ENCODE results near the gene FAM81A. TPM values are rescaled to one million over a fixed set of nuclear protein-coding genes. Genes with fewer than 3 reads are reported as not detected.

Gene FAM81A
- total RNA-seq, 1 donor from 2014 or later, result 1.1 TPM

DNA sequence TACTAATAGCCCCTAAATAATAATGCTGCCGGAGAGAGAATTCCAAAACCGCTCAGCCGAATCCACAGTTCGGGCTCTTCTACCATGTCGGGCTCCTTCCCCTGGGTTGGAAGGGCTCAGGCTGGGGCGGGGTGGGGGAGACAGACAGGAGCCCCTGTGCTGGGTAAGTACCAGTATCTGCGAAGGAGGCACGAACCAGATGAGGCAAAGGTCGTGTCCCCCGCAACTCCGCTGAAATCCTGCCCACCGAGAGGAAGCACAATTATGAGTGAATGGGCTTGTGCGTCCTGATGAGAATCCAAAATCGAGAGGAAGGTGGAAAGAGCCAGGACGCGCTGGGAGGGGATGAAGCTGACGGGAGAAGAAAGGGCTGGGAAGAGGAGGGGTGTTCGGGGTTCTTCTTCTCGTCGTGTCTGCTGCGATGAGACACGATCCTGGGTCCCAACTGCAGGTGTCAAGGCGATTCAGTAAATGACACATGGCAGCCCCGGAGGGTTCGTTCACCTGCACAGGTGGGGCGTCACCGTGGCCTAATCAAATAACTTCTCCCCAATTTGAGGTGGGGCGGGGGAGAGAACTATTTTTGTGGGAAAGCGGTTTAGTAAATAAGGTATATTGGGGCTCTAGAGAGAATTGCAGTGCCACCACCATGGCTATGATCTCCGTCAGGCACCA, 707 bp upstream of the FAM81A start:
- peak overlapping the region; percentile 66 for H3K4me3 Mint-ChIP-seq (ENCODE audit: low read depth)
- DNase-seq (ENCODE audit: low spot score), result no peak
- H3K27ac Mint-ChIP-seq, result no peak overlapping the region
- intact Hi-C loops (cut with micrococcal nuclease), result no loop called here
- H3K36me3 Mint-ChIP-seq (ENCODE audit: low read depth), result no peaks in the 10 kb centered on the region
- peaks cover 15% of the 10 kb centered on the region for H3K4me1 Mint-ChIP-seq (ENCODE audit: low read depth)
- H3K9me3 Mint-ChIP-seq, result no peaks in the 10 kb centered on the region
- H3K27me3 Mint-ChIP-seq (ENCODE audit: low read depth), result peaks cover 77% of the 10 kb centered on the region

- H3K27ac Mint-ChIP-seq, result no peak overlapping the region
- DNase-seq (ENCODE audit: low spot score), result no peak
- intact Hi-C loops (cut with micrococcal nuclease), result no loop called here
- peaks cover 79% of the 10 kb centered on the region for H3K27me3 Mint-ChIP-seq (ENCODE audit: low read depth)
- H3K9me3 Mint-ChIP-seq, result no peaks in the 10 kb centered on the region
- H3K36me3 Mint-ChIP-seq (ENCODE audit: low read depth), result no peaks in the 10 kb centered on the region
- peaks cover 15% of the 10 kb centered on the region for H3K4me1 Mint-ChIP-seq (ENCODE audit: low read depth)
- peak overlapping the region; percentile 45 for H3K4me3 Mint-ChIP-seq (ENCODE audit: low read depth)
These were observed 772 bp downstream of the FAM81A start for GRCh38 chr15:59438625-59439290.

- Mint-ChIP-seq H3K27ac (no peak overlapping the region), H3K27me3 (ENCODE audit: low read depth) (peaks cover 81% of the 10 kb centered on the region), H3K36me3 (ENCODE audit: low read depth) (no peaks in the 10 kb centered on the region), H3K9me3 (no peaks in the 10 kb centered on the region), H3K4me3 (ENCODE audit: low read depth) (no peak overlapping the region), H3K4me1 (ENCODE audit: low read depth) (peaks cover 15% of the 10 kb centered on the region)
- intact Hi-C loops (cut with micrococcal nuclease), result no loop called here
- no peak for DNase-seq (ENCODE audit: low spot score)
These were observed 1.6 kb downstream of the FAM81A start for GRCh38 chr15:59439576-59439975.

GRCh38 chr15:59443341-59444072, 5.5 kb downstream of the FAM81A start:
- Mint-ChIP-seq H3K4me3 (ENCODE audit: low read depth) (no peak overlapping the region), H3K27me3 (ENCODE audit: low read depth) (peaks cover 52% of the 10 kb centered on the region), H3K27ac (no peak overlapping the region), H3K36me3 (ENCODE audit: low read depth) (no peaks in the 10 kb centered on the region), H3K9me3 (no peaks in the 10 kb centered on the region), H3K4me1 (ENCODE audit: low read depth) (peaks cover 16% of the 10 kb centered on the region)
- intact Hi-C loops (cut with micrococcal nuclease), result no loop called here
- DNase-seq (ENCODE audit: low spot score), result no peak

DNA sequence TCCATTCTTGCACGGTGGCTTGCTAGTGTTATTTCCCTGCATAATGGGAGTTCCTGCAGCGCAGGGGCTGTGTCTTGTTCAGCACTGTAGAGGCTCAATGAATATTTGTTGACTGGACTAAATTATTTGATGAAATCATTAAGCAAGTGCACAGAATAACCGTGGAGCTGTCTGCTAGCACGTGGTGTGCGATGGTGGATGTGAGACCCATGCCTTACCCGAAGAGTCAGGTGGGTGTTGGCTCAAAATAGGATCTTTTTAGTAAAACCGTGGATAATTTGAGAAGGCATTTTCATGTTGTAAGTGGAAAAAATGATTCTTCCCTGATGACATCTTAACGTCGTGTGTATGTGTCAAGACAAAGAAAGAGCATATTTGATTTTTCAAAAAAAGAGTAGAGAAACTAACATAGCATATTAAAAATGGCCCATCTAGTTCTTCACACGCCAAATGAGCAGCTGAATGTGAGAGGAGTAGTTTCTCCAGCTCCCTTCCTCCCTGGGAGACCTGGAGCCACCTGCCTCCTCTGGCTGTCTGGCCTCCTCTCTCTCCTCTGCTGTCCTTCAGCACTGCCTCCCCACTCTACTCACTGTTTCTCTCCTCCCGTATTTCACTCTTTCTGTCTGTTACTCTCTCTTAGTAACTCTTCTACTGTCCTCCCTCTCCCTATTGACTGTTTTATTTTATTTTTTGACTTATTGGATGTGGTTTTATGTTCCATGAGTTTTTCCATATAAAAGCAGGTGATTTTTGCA, 6.3 kb downstream of the FAM81A start:
- Mint-ChIP-seq H3K27ac (no peak overlapping the region), H3K36me3 (ENCODE audit: low read depth) (no peaks in the 10 kb centered on the region), H3K4me1 (ENCODE audit: low read depth) (peaks cover 11% of the 10 kb centered on the region), H3K27me3 (ENCODE audit: low read depth) (peaks cover 48% of the 10 kb centered on the region), H3K4me3 (ENCODE audit: low read depth) (no peak overlapping the region), H3K9me3 (no peaks in the 10 kb centered on the region)
- intact Hi-C loops (cut with micrococcal nuclease), result no loop called here
- DNase-seq (ENCODE audit: low spot score), result no peak

- no peaks in the 10 kb centered on the region for H3K36me3 Mint-ChIP-seq (ENCODE audit: low read depth)
- intact Hi-C loops (cut with micrococcal nuclease), result no loop called here
- H3K27me3 Mint-ChIP-seq (ENCODE audit: low read depth), result peaks cover 40% of the 10 kb centered on the region
- H3K4me1 Mint-ChIP-seq (ENCODE audit: low read depth), result peaks cover 11% of the 10 kb centered on the region
- H3K27ac Mint-ChIP-seq, result no peak overlapping the region
- H3K4me3 Mint-ChIP-seq (ENCODE audit: low read depth), result no peak overlapping the region
- H3K9me3 Mint-ChIP-seq, result no peaks in the 10 kb centered on the region
- no peak for DNase-seq (ENCODE audit: low spot score)
These were observed 7.1 kb downstream of the FAM81A start for GRCh38 chr15:59444980-59445545.

DNA sequence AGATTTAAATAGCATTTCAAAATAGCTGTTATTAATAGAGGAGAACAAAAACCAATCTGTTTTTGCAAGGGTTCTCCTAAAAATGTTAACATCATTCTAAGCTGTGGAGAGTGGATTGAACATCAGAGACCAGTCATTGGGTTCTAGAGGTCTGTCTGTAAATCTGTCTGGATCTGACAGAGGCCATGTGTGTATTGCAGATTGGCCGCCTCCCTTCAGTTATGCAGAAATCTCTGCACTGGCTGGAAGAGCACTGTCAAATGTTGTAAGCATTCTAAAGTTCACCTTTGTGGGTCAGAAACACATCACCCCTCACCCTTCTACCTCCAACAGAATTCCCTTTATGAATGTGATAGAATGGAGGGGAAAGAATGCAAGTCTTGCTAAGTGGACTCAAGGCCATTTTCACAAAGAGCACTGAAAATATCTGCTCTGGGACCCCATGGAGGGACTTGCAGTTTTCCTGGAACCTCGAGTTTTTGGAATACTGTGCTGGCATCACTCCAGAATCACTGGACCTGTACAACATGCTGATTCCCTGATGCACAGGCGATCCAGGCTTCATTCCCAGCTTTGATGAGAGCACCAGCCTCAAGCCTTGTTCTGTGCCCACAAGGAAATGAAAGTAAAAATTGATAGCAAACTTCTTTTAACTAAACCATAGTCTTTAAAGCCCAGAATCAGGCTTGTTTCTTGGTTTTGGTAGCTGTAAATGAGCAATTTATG, 8.4 kb downstream of the FAM81A start:
- no peak for DNase-seq (ENCODE audit: low spot score)
- Mint-ChIP-seq H3K4me1 (ENCODE audit: low read depth) (peaks cover 11% of the 10 kb centered on the region), H3K9me3 (no peaks in the 10 kb centered on the region), H3K36me3 (ENCODE audit: low read depth) (no peaks in the 10 kb centered on the region), H3K4me3 (ENCODE audit: low read depth) (no peak overlapping the region), H3K27me3 (ENCODE audit: low read depth) (peaks cover 32% of the 10 kb centered on the region), H3K27ac (no peak overlapping the region)
- intact Hi-C loops (cut with micrococcal nuclease), result no loop called here

DNA sequence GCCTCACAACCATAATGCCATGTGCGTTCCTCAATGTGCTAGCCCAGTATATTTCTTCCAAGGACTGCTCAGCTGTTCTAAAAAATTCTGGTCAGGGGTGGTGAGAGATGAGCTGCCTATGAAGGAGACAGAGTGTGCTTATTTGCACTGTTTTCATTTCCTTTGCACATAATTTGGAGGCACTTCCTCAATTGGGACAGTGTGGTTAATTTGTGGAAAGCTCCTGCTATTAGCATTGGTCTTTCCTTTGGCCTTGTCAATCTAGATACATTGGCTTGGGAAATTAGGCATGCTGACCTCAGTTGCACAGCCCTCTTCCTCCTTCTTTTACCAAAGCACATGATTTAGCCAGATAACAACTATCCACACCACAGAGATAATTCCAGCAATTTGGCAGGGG, 9.4 kb downstream of the FAM81A start:
- Mint-ChIP-seq H3K36me3 (ENCODE audit: low read depth) (no peaks in the 10 kb centered on the region), H3K4me1 (ENCODE audit: low read depth) (peaks cover 11% of the 10 kb centered on the region), H3K9me3 (no peaks in the 10 kb centered on the region), H3K27me3 (ENCODE audit: low read depth) (peaks cover 32% of the 10 kb centered on the region), H3K4me3 (ENCODE audit: low read depth) (no peak overlapping the region), H3K27ac (no peak overlapping the region)
- intact Hi-C loops (cut with micrococcal nuclease), result no loop called here
- DNase-seq (ENCODE audit: low spot score), result no peak

DNA sequence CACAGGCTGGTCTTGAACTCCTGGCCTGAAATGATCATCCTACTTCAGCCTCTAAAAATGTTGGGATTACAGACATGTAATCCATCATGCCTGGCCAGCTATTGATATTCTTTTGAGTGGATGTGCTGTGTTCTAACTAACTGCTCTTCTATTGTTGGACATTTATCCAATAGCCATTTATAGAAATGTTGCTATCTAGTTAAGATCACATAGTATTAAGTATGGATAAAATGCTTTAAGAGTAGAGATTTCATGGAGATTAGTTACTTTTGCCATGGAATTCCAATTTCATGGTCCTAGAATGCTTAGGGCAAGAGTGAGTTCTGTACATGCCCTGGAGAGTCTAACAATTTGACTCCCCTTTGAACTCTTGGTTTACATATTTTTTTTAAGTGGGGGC, 10.9 kb downstream of the FAM81A start:
- Mint-ChIP-seq H3K27me3 (ENCODE audit: low read depth) (peaks cover 26% of the 10 kb centered on the region), H3K27ac (no peak overlapping the region), H3K4me3 (ENCODE audit: low read depth) (no peak overlapping the region), H3K9me3 (no peaks in the 10 kb centered on the region), H3K36me3 (ENCODE audit: low read depth) (no peaks in the 10 kb centered on the region), H3K4me1 (ENCODE audit: low read depth) (peaks cover 11% of the 10 kb centered on the region)
- no peak for DNase-seq (ENCODE audit: low spot score)
- intact Hi-C loops (cut with micrococcal nuclease), result no loop called here

DNA sequence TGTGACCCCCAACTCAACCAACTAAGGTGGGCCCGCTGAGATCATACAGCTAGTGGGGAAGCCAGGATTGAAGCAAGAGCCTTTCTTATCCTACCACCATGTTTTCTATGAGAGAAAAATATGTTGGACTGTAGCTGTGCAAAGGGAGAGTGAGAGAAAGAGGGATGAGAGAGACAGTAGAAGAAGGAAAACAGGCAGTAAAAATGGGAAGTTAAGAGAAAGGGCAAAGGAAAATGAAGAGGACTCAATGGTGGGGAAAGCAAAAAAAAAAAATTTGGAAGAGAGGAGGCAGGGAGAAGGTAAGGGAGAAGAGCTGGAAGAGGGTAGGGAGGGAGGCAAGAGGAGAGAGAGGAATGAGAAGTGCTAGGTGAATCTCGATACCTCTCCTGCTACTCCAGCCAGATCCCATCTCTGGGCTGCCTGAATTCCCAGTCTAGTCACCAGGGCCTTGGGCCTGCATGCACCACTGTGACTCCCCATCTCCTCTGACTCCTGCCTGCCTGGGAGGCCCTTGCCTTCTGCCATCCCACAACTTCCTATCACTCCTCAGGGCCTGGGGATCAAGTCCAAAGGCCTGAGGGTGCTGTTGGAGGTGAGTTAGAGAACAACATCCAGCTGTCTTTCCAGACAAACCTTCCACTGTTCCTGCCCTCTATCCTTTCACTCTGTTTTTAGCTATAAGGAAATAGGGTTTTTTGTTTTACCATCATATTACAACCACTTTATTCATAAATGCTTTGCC, 15.7 kb downstream of the FAM81A start:
- Mint-ChIP-seq H3K36me3 (ENCODE audit: low read depth) (no peaks in the 10 kb centered on the region), H3K4me1 (ENCODE audit: low read depth) (no peaks in the 10 kb centered on the region), H3K4me3 (ENCODE audit: low read depth) (no peak overlapping the region), H3K9me3 (no peaks in the 10 kb centered on the region), H3K27me3 (ENCODE audit: low read depth) (peaks cover 23% of the 10 kb centered on the region), H3K27ac (no peak overlapping the region)
- DNase-seq (ENCODE audit: low spot score), result no peak
- intact Hi-C loops (cut with micrococcal nuclease), result no loop called here

DNA sequence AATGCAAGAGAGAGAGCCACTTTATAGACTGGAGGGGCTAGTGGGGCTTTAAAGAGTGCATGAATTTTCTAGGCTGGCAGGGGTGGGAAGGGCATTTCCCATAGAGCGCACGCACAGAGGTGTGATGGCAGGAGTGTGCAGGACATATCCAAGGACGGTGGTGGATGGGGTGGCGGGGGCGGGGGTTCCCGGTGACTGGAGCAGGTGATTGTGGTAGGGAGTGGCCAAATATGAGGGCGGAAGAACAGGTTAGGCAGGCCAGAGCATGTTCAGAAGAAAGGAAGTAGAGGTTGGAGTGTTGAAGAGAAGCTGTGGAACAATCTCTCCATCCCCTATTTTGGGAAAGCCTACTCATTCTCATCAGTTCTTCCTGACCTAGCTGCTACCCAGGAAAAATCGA, 18.1 kb downstream of the FAM81A start:
- Mint-ChIP-seq H3K27ac (no peak overlapping the region), H3K4me1 (ENCODE audit: low read depth) (no peaks in the 10 kb centered on the region), H3K9me3 (no peaks in the 10 kb centered on the region), H3K27me3 (ENCODE audit: low read depth) (peaks cover 28% of the 10 kb centered on the region), H3K4me3 (ENCODE audit: low read depth) (no peak overlapping the region), H3K36me3 (ENCODE audit: low read depth) (no peaks in the 10 kb centered on the region)
- intact Hi-C loops (cut with micrococcal nuclease), result no loop called here
- no peak for DNase-seq (ENCODE audit: low spot score)
